Measurements from ENCODE around the gene MAD2L2.

GRCh38 chr1:11688506-11688905 is 7.6 kb upstream of the MAD2L2 start:
- no peak for TF ChIP-seq POLR2A (IDR thresholded peaks at IDR 0.05)
- TF ChIP-seq CTCF (IDR thresholded peaks at IDR 0.05), result no peak
- no peak for TF ChIP-seq POLR2AphosphoS5 (IDR thresholded peaks at IDR 0.05)
- no peak for TF ChIP-seq EP300 (IDR thresholded peaks at IDR 0.05)
